ENCODE data around the gene MMP1. TPM values are rescaled to one million over a fixed set of nuclear protein-coding genes. Genes with fewer than 3 reads are reported as not detected.

MMP1 gene
- total RNA-seq, 3 donors from 2014 or later, result not detected

DNA sequence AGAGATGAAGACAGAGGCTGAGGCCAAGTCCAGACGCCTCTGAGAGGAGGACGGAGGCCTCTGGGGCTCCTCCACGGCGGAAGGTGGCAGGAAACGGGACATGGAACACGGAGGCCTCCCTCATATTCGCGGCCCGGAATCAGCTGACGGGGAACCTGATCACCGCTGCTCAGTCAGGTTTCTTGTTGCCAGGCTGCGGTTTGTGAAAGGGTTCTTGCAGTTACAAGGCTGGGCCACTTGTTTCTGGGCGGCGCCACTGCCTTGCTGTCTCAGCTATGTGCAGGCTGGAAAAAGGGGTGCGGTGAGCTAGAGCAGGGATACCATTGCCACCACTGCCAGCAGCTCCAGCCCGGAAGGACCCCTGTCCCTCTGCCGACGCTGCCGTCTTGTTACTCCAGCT lies 10.0 kb upstream of the MMP1 start:
- no peaks in the 10 kb centered on the region for H3K27me3 ChIP-seq
- intact Hi-C loops (cut with DNase I; ENCODE audit: low total_unique reads), result no loop called here
- no peak for DNase-seq (ENCODE audit: low spot score in 2 of 2)
- H3K4me1 ChIP-seq, result no peaks in the 10 kb centered on the region
- no peaks in the 10 kb centered on the region for H3K9me3 ChIP-seq
- no peak overlapping the region for H3K4me3 ChIP-seq
- TF ChIP-seq POLR2AphosphoS5 (IDR thresholded peaks at IDR 0.05), result no peak
- TF ChIP-seq POLR2A (IDR thresholded peaks at IDR 0.05), result no peak
- TF ChIP-seq, protein P1, sequence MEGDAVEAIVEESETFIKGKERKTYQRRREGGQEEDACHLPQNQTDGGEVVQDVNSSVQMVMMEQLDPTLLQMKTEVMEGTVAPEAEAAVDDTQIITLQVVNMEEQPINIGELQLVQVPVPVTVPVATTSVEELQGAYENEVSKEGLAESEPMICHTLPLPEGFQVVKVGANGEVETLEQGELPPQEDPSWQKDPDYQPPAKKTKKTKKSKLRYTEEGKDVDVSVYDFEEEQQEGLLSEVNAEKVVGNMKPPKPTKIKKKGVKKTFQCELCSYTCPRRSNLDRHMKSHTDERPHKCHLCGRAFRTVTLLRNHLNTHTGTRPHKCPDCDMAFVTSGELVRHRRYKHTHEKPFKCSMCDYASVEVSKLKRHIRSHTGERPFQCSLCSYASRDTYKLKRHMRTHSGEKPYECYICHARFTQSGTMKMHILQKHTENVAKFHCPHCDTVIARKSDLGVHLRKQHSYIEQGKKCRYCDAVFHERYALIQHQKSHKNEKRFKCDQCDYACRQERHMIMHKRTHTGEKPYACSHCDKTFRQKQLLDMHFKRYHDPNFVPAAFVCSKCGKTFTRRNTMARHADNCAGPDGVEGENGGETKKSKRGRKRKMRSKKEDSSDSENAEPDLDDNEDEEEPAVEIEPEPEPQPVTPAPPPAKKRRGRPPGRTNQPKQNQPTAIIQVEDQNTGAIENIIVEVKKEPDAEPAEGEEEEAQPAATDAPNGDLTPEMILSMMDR (IDR thresholded peaks at IDR 0.05), result no peak
- no peaks in the 10 kb centered on the region for H3K36me3 ChIP-seq
- H3K27ac ChIP-seq, result no peak overlapping the region

DNA sequence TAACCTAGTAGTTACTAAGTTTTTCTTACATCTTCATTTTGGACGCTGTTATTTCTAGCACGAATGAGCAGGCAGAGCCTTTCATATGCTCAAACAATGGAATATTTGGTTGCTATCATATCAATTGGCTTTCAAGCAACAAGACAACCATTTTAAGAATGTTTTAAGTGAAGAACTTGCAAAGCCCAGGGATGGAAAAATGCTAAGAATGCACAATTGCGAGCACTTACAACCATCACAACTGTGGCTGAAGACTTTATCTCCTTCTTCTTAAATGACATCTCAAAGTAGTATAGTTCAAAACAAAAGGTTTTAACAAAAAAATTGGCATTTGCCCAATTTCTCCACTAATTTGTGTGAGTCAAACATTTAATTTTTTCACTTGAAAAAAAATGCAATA lies 8.3 kb upstream of the MMP1 start:
- H3K4me1 ChIP-seq, result no peaks in the 10 kb centered on the region
- no peak overlapping the region for H3K27ac ChIP-seq
- no peaks in the 10 kb centered on the region for H3K27me3 ChIP-seq
- TF ChIP-seq, protein P1 (IDR thresholded peaks at IDR 0.05), result no peak
- TF ChIP-seq POLR2AphosphoS5 (IDR thresholded peaks at IDR 0.05) (no peak), POLR2A (IDR thresholded peaks at IDR 0.05) (no peak)
- no peaks in the 10 kb centered on the region for H3K9me3 ChIP-seq
- no peaks in the 10 kb centered on the region for H3K36me3 ChIP-seq
- intact Hi-C loops (cut with DNase I; ENCODE audit: low total_unique reads), result no loop called here
- no peak for DNase-seq (ENCODE audit: low spot score in 2 of 2)
- no peak overlapping the region for H3K4me3 ChIP-seq

DNA sequence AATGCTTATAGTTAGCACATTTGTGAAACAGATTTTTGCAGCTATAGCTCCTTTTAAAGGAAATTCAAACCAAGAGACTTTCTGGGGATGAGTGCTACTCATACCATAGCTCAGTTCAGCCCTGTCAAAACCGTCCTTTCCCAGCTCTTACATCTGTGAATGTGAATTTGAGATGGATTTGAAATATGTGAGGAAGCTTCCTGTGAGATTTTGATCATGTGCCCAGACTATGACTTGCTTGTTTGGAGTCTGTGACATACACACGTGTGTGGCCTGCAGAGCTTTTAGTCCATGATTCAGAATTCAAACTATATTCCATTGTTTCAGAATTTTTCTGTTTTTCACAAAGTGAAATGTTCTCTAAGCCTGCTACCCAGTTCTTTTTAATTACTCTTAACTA lies 4.4 kb upstream of the MMP1 start:
- no peaks in the 10 kb centered on the region for H3K36me3 ChIP-seq
- H3K27me3 ChIP-seq, result no peaks in the 10 kb centered on the region
- no peak for DNase-seq (ENCODE audit: low spot score in 2 of 2)
- no peak overlapping the region for H3K4me3 ChIP-seq
- no peak overlapping the region for H3K27ac ChIP-seq
- intact Hi-C loops (cut with DNase I; ENCODE audit: low total_unique reads), result no loop called here
- no peaks in the 10 kb centered on the region for H3K9me3 ChIP-seq
- H3K4me1 ChIP-seq, result no peaks in the 10 kb centered on the region
- TF ChIP-seq POLR2AphosphoS5 (IDR thresholded peaks at IDR 0.05), result no peak
- TF ChIP-seq, protein P1 (IDR thresholded peaks at IDR 0.05), result no peak
- TF ChIP-seq POLR2A (IDR thresholded peaks at IDR 0.05), result no peak

DNA sequence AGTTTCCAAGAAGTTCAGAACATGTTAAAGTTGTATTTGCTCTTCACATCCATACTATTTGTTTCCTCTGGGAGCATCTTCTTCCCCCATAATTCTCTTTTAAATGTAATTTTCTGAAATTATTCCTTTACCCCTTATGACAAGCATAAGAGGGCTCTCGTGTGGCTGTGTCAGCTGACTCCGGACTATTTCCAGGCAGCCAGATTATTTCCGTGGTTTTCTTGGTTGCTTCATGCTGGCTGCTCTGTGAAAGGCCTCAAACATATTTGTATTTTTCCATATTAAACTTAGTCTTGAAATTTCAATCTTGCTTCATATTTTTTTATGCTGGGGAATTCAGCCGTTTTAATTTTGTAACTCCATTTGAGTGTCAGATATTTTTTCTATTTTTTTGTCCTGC lies 2.8 kb upstream of the MMP1 start:
- Histone ChIP-seq H3K27ac (no peak overlapping the region), H3K27me3 (no peaks in the 10 kb centered on the region), H3K4me1 (no peaks in the 10 kb centered on the region), H3K36me3 (no peaks in the 10 kb centered on the region), H3K4me3 (no peak overlapping the region), H3K9me3 (no peaks in the 10 kb centered on the region)
- TF ChIP-seq, protein P1 (IDR thresholded peaks at IDR 0.05), result no peak
- TF ChIP-seq POLR2AphosphoS5 (IDR thresholded peaks at IDR 0.05) (no peak), POLR2A (IDR thresholded peaks at IDR 0.05) (no peak)
- DNase-seq (ENCODE audit: low spot score in 2 of 2), result no peak
- intact Hi-C loops (cut with DNase I; ENCODE audit: low total_unique reads), result no loop called here

DNA sequence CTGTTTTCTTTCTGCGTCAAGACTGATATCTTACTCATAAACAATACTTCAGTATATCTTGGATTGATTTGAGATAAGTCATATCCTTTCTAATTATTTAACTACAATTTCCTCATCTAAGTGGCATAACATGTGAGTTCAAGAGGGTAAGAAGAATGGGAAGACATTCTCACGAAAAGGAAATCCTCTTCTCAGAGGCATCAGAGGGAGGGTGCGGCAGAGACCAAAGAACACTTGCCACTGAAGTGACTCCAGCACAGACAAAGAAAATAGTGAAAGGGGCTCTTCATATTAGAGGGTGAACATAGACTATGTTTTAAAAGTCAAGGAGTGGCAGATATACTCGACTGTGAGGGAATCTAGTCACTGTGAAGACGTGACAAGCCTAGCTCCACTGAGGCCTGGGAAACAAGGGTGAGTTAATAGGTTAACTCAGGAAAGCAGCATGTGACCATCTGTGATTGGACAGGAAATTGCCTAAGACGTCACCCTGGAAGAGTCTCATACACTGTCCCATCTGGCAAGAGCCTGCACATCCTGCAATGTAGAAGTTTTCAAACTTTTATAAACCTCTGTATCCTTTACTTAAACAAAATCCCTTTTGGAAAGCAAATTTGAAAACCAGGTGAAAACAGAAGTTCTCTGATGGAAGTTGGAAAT lies 1.9 kb upstream of the MMP1 start:
- H3K36me3 ChIP-seq, result no peaks in the 10 kb centered on the region
- TF ChIP-seq, protein P1 (IDR thresholded peaks at IDR 0.05), result no peak
- no peak for TF ChIP-seq POLR2A (IDR thresholded peaks at IDR 0.05)
- H3K27me3 ChIP-seq, result no peaks in the 10 kb centered on the region
- no peaks in the 10 kb centered on the region for H3K4me1 ChIP-seq
- no peak overlapping the region for H3K4me3 ChIP-seq
- no peak overlapping the region for H3K27ac ChIP-seq
- intact Hi-C loops (cut with DNase I; ENCODE audit: low total_unique reads), result no loop called here
- H3K9me3 ChIP-seq, result no peaks in the 10 kb centered on the region
- no peak for DNase-seq (ENCODE audit: low spot score in 2 of 2)

All from breast epithelium (tissue), 4 donors.